ENCODE data around the gene CGB8. TPM values are rescaled to one million over a fixed set of nuclear protein-coding genes. Genes with fewer than 3 reads are reported as not detected.

CGB8 gene
- total and polyA plus RNA-seq, 4 donors, result not detected

GRCh38 chr19:49064768-49065611 lies 16.1 kb upstream of the CGB8 start, which contains the start of gene NTF4:
Gene NTF4 (minus strand): TSS chr19:49064818. CDS start chr19:49061997, 2,821 bp downstream.
- Histone ChIP-seq H3K4me3 (no peak within 1 kb of the TSS), H3K9ac (ENCODE audit: insufficient read depth in 1 of 2, low read length in 2 of 2) (no peak within 1 kb of the TSS), H3K9me3 (ENCODE audit: control insufficient read depth in 4 of 4, insufficient read depth in 3 of 4, low read length in 3 of 4) (no peaks in the 10 kb centered on the region), H3K27ac (ENCODE audit: low read depth in 1 of 2, low read length in 1 of 2) (peak within 1 kb of the TSS in 1 of 2 donors; percentile 41), H3K27me3 (ENCODE audit: control insufficient read depth in 3 of 3, insufficient read depth in 3 of 3, low read length in 2 of 3) (peaks cover 0 to 20% (median 11%) of the 10 kb centered on the region in 3 donors), H3K4me1 (ENCODE audit: control insufficient read depth in 5 of 5, insufficient read depth in 5 of 5, low read length in 5 of 5) (peaks cover 0 to 9% (median 0%) of the 10 kb centered on the region in 5 donors), H3K36me3 (ENCODE audit: control insufficient read depth in 4 of 4, insufficient read depth in 4 of 4, low read length in 4 of 4) (no peaks in the 10 kb centered on the region)
- ATAC-seq (ENCODE audit: insufficient read depth, low FRiP score) (no peak), DNase-seq (peak; percentile 53 to 74 (median 69))
- WGBS, 2 donors, result 6 to 7% methylated on average over 24 to 53 of the region's 53 CpGs
- TF ChIP-seq CTCF (IDR thresholded peaks at IDR 0.05; ENCODE audit: control extremely low read depth, extremely low read depth), result no peak

GRCh38 chr19:49064029-49064629 lies 15.2 kb upstream of the CGB8 start:
- Histone ChIP-seq H3K27me3 (ENCODE audit: control insufficient read depth in 3 of 3, insufficient read depth in 3 of 3, low read length in 2 of 3) (peaks cover 0 to 15% (median 10%) of the 10 kb centered on the region in 3 donors), H3K36me3 (ENCODE audit: control insufficient read depth in 4 of 4, insufficient read depth in 4 of 4, low read length in 4 of 4) (no peaks in the 10 kb centered on the region), H3K9me3 (ENCODE audit: control insufficient read depth in 4 of 4, insufficient read depth in 3 of 4, low read length in 3 of 4) (no peaks in the 10 kb centered on the region), H3K4me3 (no peak overlapping the region), H3K9ac (ENCODE audit: insufficient read depth in 1 of 2, low read length in 2 of 2) (no peak overlapping the region), H3K27ac (ENCODE audit: low read depth in 1 of 2, low read length in 1 of 2) (peak overlapping the region in 1 of 2 donors; percentile 41), H3K4me1 (ENCODE audit: control insufficient read depth in 5 of 5, insufficient read depth in 5 of 5, low read length in 5 of 5) (peaks cover 0 to 9% (median 0%) of the 10 kb centered on the region in 5 donors)
- no peak for TF ChIP-seq CTCF (IDR thresholded peaks at IDR 0.05; ENCODE audit: control extremely low read depth, extremely low read depth)
- WGBS, 2 donors, result 48 to 56% methylated on average over 10 of the region's 10 CpGs
- peak in 1 of 3 donors; percentile 14 for DNase-seq
- ATAC-seq (ENCODE audit: insufficient read depth, low FRiP score), result no peak

GRCh38 chr19:49061445-49061844 lies 12.5 kb upstream of the CGB8 start:
- no peak overlapping the region for H3K4me3 ChIP-seq
- H3K27ac ChIP-seq (ENCODE audit: low read depth in 1 of 2, low read length in 1 of 2), result no peak overlapping the region
- 50 to 73% methylated on average over 25 of the region's 25 CpGs for WGBS, 2 donors
- H3K27me3 ChIP-seq (ENCODE audit: control insufficient read depth in 3 of 3, insufficient read depth in 3 of 3, low read length in 2 of 3), result peaks cover 0 to 33% (median 25%) of the 10 kb centered on the region in 3 donors
- ATAC-seq (ENCODE audit: insufficient read depth, low FRiP score) (no peak), DNase-seq (no peak)
- TF ChIP-seq CTCF (IDR thresholded peaks at IDR 0.05; ENCODE audit: control extremely low read depth, extremely low read depth), result no peak
- H3K36me3 ChIP-seq (ENCODE audit: control insufficient read depth in 4 of 4, insufficient read depth in 4 of 4, low read length in 4 of 4), result no peaks in the 10 kb centered on the region
- peaks cover 0 to 24% (median 4%) of the 10 kb centered on the region in 5 donors for H3K4me1 ChIP-seq (ENCODE audit: control insufficient read depth in 5 of 5, insufficient read depth in 5 of 5, low read length in 5 of 5)
- H3K9me3 ChIP-seq (ENCODE audit: control insufficient read depth in 4 of 4, insufficient read depth in 3 of 4, low read length in 3 of 4), result no peaks in the 10 kb centered on the region
- no peak overlapping the region for H3K9ac ChIP-seq (ENCODE audit: insufficient read depth in 1 of 2, low read length in 2 of 2)
